Aorta (tissue), 5 donors: Measurements from ENCODE around the gene BNIP3. TPM values are rescaled to one million over a fixed set of nuclear protein-coding genes. Genes with fewer than 3 reads are reported as not detected.

Experiments
- ATAC-seq: fragments of 200-7000 bp; cut with Tn5 transposase; one replicate; pipeline ENCODE4 v1.9.1; 2022; ENCODE audit warnings: moderate library complexity; ENCODE audit not compliant: low FRiP score
- DNase-seq, 2 donors: peaks; one replicate each; pipeline ENCODE4 v3.0.0-alpha.2; 2020
- H3K27ac ChIP-seq, 2 donors: one replicate each; pipeline ENCODE4 v1.5.1; 2013; ENCODE audit warnings: low read length in 2 of 2, mild to moderate bottlenecking in 2 of 2, moderate library complexity in 2 of 2, control low read depth in 1 of 2, inconsistent platforms in 1 of 2, low read depth in 1 of 2
- H3K27me3 ChIP-seq, 2 donors: one replicate each; pipeline ENCODE4 v1.6.1; 2013; ENCODE audit warnings: control low read depth in 1 of 2, low read length in 1 of 2, mild to moderate bottlenecking in 1 of 2, moderate library complexity in 1 of 2; ENCODE audit not compliant: insufficient read depth in 2 of 2, control insufficient read depth in 1 of 2
- H3K36me3 ChIP-seq, 2 donors: one replicate each; pipeline ENCODE4 v1.6.1; 2013; ENCODE audit warnings: control low read depth in 1 of 2, low read length in 1 of 2, mild to moderate bottlenecking in 1 of 2; ENCODE audit not compliant: insufficient read depth in 2 of 2, control insufficient read depth in 1 of 2
- H3K4me1 ChIP-seq, 2 donors: one replicate each; pipeline ENCODE4 v1.6.1; 2013; ENCODE audit warnings: low read length in 2 of 2, control low read depth in 1 of 2, mild to moderate bottlenecking in 1 of 2, moderate library complexity in 1 of 2; ENCODE audit not compliant: insufficient read depth in 2 of 2, control insufficient read depth in 1 of 2
- H3K4me3 ChIP-seq, 2 donors: one replicate each; pipeline ENCODE4 v1.5.1; 2013; ENCODE audit warnings: low read length in 2 of 2, control low read depth in 1 of 2, mild to moderate bottlenecking in 1 of 2
- H3K9me3 ChIP-seq: one replicate; pipeline ENCODE4 v1.6.1; 2013; ENCODE audit warnings: mild to moderate bottlenecking, low read length; ENCODE audit not compliant: control insufficient read depth
- WGBS, 2 donors: extraction: QIAGEN DNeasy Blood & Tissue Kit; methylation state at CpG; one replicate each; pipeline ENCODE4 v1.1.7; 2013; 5-methylcytosine and 5-hydroxymethylcytosine counted together
- intact Hi-C, 2 donors: fragments of 100-400 bp; cut with DNase I; formaldehyde crosslinking; loops; one replicate each; pipeline versions ENCODE4 v1.14.2 to v1.15.0; 2022
- polyA plus RNA-seq, 2 donors: library from polyadenylated mRNA; stranded (reverse); fragments of 200-250 nt; gene quantifications; one replicate each; pipeline ENCODE4 v1.2.3, GENCODE V29; 2013
- total RNA-seq, 2 donors: library from RNA; stranded (reverse); fragmentation: NEBNext Ultra II Directional; extraction: Animal tissue kit (Norgen Biotek cat#: 25700); gene quantifications; one replicate each; pipeline ENCODE4 v1.2.1, GENCODE V29; 2021
- donor health status: healthy with polysubstance abuse.
- donor health status: Bipolar disorder and iron deficiency.
- donor health status: DM: no; HTN: no; CAD: no.
- donor health status: DM: no; HTN: no; CAD: no.
- donor health status: DM: yes; HTN: yes; CAD: no.

The BNIP3 gene
- total and polyA plus RNA-seq, 4 donors, result 17.3 to 32.7 (median 24.9) TPM

- 87 to 92% methylated on average over 10 of the region's 10 CpGs for WGBS, 2 donors
- Histone ChIP-seq H3K4me3 (no peak overlapping the region), H3K4me1 (no peaks in the 10 kb centered on the region), H3K27ac (no peak overlapping the region), H3K36me3 (no peaks in the 10 kb centered on the region), H3K9me3 (no peaks in the 10 kb centered on the region), H3K27me3 (no peaks in the 10 kb centered on the region)
- intact Hi-C loops, result no loop called here
- DNase-seq, result no peak
- no peak for ATAC-seq
These were observed 26.0 kb upstream of the BNIP3 start for GRCh38 chr10:132007681-132008080.

- H3K4me1 ChIP-seq, result no peaks in the 10 kb centered on the region
- ATAC-seq (no peak), DNase-seq (no peak)
- H3K4me3 ChIP-seq, result no peak overlapping the region
- WGBS, 2 donors, result 71 to 73% methylated on average over 4 of the region's 4 CpGs
- intact Hi-C loops, result no loop called here
- no peak overlapping the region for H3K27ac ChIP-seq
- no peaks in the 10 kb centered on the region for H3K9me3 ChIP-seq
- no peaks in the 10 kb centered on the region for H3K36me3 ChIP-seq
- H3K27me3 ChIP-seq, result no peaks in the 10 kb centered on the region
These were observed 25.2 kb upstream of the BNIP3 start for GRCh38 chr10:132006966-132007365.

- intact Hi-C loops, result no loop called here
- DNase-seq (no peak), ATAC-seq (no peak)
- no peaks in the 10 kb centered on the region for H3K36me3 ChIP-seq
- WGBS, 2 donors, result 88 to 93% methylated on average over 6 of the region's 6 CpGs
- no peak overlapping the region for H3K27ac ChIP-seq
- H3K9me3 ChIP-seq, result no peaks in the 10 kb centered on the region
- H3K27me3 ChIP-seq, result no peaks in the 10 kb centered on the region
- no peak overlapping the region for H3K4me3 ChIP-seq
- no peaks in the 10 kb centered on the region for H3K4me1 ChIP-seq
These were observed 23.4 kb upstream of the BNIP3 start for GRCh38 chr10:132005147-132005546.

GRCh38 chr10:132004052-132004451 is 22.3 kb upstream of the BNIP3 start:
- ATAC-seq (no peak), DNase-seq (no peak)
- intact Hi-C loops, result no loop called here
- Histone ChIP-seq H3K27me3 (no peaks in the 10 kb centered on the region), H3K9me3 (no peaks in the 10 kb centered on the region), H3K4me3 (no peak overlapping the region), H3K27ac (no peak overlapping the region), H3K36me3 (no peaks in the 10 kb centered on the region), H3K4me1 (no peaks in the 10 kb centered on the region)
- 63 to 70% methylated on average over 10 of the region's 10 CpGs for WGBS, 2 donors

- Histone ChIP-seq H3K4me1 (no peaks in the 10 kb centered on the region), H3K27me3 (no peaks in the 10 kb centered on the region), H3K9me3 (no peaks in the 10 kb centered on the region), H3K4me3 (no peak overlapping the region), H3K27ac (no peak overlapping the region), H3K36me3 (no peaks in the 10 kb centered on the region)
- WGBS, 2 donors, result 66 to 73% methylated on average over 12 of the region's 12 CpGs
- ATAC-seq (no peak), DNase-seq (no peak)
- intact Hi-C loops, result no loop called here
These were observed 21.7 kb upstream of the BNIP3 start for GRCh38 chr10:132003282-132003924.

GRCh38 chr10:132002004-132002403 is 20.3 kb upstream of the BNIP3 start:
- H3K4me1 ChIP-seq, result no peaks in the 10 kb centered on the region
- no peaks in the 10 kb centered on the region for H3K27me3 ChIP-seq
- no peak for ATAC-seq
- DNase-seq, result no peak
- H3K27ac ChIP-seq, result no peak overlapping the region
- no peaks in the 10 kb centered on the region for H3K9me3 ChIP-seq
- no peaks in the 10 kb centered on the region for H3K36me3 ChIP-seq
- 82 to 87% methylated on average over 4 of the region's 4 CpGs for WGBS, 2 donors
- no peak overlapping the region for H3K4me3 ChIP-seq
- intact Hi-C loops, result no loop called here

- Histone ChIP-seq H3K27ac (no peak overlapping the region), H3K9me3 (no peaks in the 10 kb centered on the region), H3K4me1 (no peaks in the 10 kb centered on the region), H3K4me3 (no peak overlapping the region), H3K27me3 (no peaks in the 10 kb centered on the region), H3K36me3 (no peaks in the 10 kb centered on the region)
- 49 to 53% methylated on average over 15 of the region's 15 CpGs for WGBS, 2 donors
- DNase-seq (no peak), ATAC-seq (no peak)
- intact Hi-C loops, result no loop called here
These were observed 19.7 kb upstream of the BNIP3 start for GRCh38 chr10:132001238-132001972.

GRCh38 chr10:131998845-131999681 is 17.3 kb upstream of the BNIP3 start:
- ATAC-seq (no peak), DNase-seq (no peak)
- Histone ChIP-seq H3K4me3 (no peak overlapping the region), H3K4me1 (no peaks in the 10 kb centered on the region), H3K27me3 (no peaks in the 10 kb centered on the region), H3K9me3 (no peaks in the 10 kb centered on the region), H3K36me3 (no peaks in the 10 kb centered on the region), H3K27ac (no peak overlapping the region)
- 93 to 94% methylated on average over 18 of the region's 18 CpGs for WGBS, 2 donors
- intact Hi-C loops, result no loop called here
